ENCODE results near the gene DNER. TPM values are rescaled to one million over a fixed set of nuclear protein-coding genes. Genes with fewer than 3 reads are reported as not detected.

DNER gene
- polyA plus RNA-seq, 1 donor (not counting 4 experiments of a cell fraction or from before 2014, with no cell fraction given): 8.5 TPM

GRCh38 chr2:229419158-229419557 is 295.2 kb downstream of the DNER start:
- Histone ChIP-seq H3K9me3 (ENCODE audit: control insufficient read depth, low read depth, low read length) (no peaks in the 10 kb centered on the region), H4K20me1 (ENCODE audit: control insufficient read depth, extremely low read depth, insufficient read depth, low read length) (no peaks in the 10 kb centered on the region), H3K4me1 (ENCODE audit: control insufficient read depth, extremely low read depth, insufficient read depth, low read length) (no peaks in the 10 kb centered on the region), H3K9ac (ENCODE audit: control insufficient read depth, extremely low read depth, insufficient read depth, low read length) (no peak overlapping the region), H3K27me3 (ENCODE audit: control insufficient read depth, extremely low read depth, insufficient read depth, low read length) (no peaks in the 10 kb centered on the region), H3K79me2 (ENCODE audit: control insufficient read depth, insufficient read depth, low read length) (no peaks in the 10 kb centered on the region), H3K27ac (ENCODE audit: control insufficient read depth, insufficient read depth, low read length) (no peak overlapping the region), H3K4me3 (ENCODE audit: control insufficient read depth in 2 of 3, extremely low read depth in 1 of 3, insufficient read depth in 2 of 3, low read depth in 1 of 3, low read length in 3 of 3) (no peak overlapping the region), H3K4me2 (ENCODE audit: control insufficient read depth, extremely low read depth, insufficient read depth, low read depth, low read length) (no peak overlapping the region), H3K36me3 (ENCODE audit: control insufficient read depth in 2 of 2, extremely low read depth in 1 of 2, insufficient read depth in 2 of 2, low read length in 2 of 2) (peaks cover 0 to 1% of the 10 kb centered on the region in 2 experiments), H2AFZ (ENCODE audit: control insufficient read depth, low read length) (no peak overlapping the region), H3K9me1 (ENCODE audit: control insufficient read depth, extremely low read depth, insufficient read depth, low read length) (no peaks in the 10 kb centered on the region)
- DNase-seq (ENCODE audit: low read depth, low spot score): no peak
- TF ChIP-seq, protein P1, sequence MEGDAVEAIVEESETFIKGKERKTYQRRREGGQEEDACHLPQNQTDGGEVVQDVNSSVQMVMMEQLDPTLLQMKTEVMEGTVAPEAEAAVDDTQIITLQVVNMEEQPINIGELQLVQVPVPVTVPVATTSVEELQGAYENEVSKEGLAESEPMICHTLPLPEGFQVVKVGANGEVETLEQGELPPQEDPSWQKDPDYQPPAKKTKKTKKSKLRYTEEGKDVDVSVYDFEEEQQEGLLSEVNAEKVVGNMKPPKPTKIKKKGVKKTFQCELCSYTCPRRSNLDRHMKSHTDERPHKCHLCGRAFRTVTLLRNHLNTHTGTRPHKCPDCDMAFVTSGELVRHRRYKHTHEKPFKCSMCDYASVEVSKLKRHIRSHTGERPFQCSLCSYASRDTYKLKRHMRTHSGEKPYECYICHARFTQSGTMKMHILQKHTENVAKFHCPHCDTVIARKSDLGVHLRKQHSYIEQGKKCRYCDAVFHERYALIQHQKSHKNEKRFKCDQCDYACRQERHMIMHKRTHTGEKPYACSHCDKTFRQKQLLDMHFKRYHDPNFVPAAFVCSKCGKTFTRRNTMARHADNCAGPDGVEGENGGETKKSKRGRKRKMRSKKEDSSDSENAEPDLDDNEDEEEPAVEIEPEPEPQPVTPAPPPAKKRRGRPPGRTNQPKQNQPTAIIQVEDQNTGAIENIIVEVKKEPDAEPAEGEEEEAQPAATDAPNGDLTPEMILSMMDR (optimal IDR thresholded peaks at IDR 0.05 in 1 of 3, IDR thresholded peaks at IDR 0.05 in 1 of 3, conservative IDR thresholded peaks at IDR 0.05 in 1 of 3; ENCODE audit: extremely low read depth in 1 of 3, insufficient read depth in 2 of 3, low read length in 3 of 3): no peak
- no peak for TF ChIP-seq EZH2 (IDR thresholded peaks at IDR 0.05; ENCODE audit: low read length)
- dilution Hi-C loops (cut with MboI; ENCODE audit: extremely low pct_ligation_motif_present, low sequenced_read_pairs): no loop called here
- FAIRE-seq: no peak

DNA sequence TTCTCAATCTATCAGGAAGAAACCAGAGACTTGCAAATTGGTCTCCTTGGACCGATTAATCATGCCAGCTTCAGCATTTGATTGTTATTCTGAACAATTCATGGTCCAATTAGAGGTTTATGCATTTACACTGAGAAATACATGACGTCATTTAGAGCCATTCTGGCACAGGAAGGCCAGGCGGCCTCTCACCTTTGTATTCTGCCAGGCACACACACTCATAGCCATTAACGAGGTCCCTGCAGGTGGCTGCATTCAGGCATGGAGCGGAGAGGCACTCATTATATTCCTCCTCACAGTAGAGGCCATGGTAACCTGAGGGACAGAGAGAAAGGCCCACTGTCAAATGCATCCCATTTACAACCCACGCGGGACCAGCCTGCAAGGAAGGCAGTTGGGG is 296.4 kb downstream of the DNER start:
- Histone ChIP-seq H3K4me2 (ENCODE audit: control insufficient read depth, extremely low read depth, insufficient read depth, low read depth, low read length) (no peak overlapping the region), H3K9me3 (ENCODE audit: control insufficient read depth, low read depth, low read length) (no peaks in the 10 kb centered on the region), H3K36me3 (ENCODE audit: control insufficient read depth in 2 of 2, extremely low read depth in 1 of 2, insufficient read depth in 2 of 2, low read length in 2 of 2) (peaks cover 0 to 1% of the 10 kb centered on the region in 2 experiments), H3K79me2 (ENCODE audit: control insufficient read depth, insufficient read depth, low read length) (no peaks in the 10 kb centered on the region), H2AFZ (ENCODE audit: control insufficient read depth, low read length) (no peak overlapping the region), H3K4me1 (ENCODE audit: control insufficient read depth, extremely low read depth, insufficient read depth, low read length) (no peaks in the 10 kb centered on the region), H3K9ac (ENCODE audit: control insufficient read depth, extremely low read depth, insufficient read depth, low read length) (no peak overlapping the region), H3K4me3 (ENCODE audit: control insufficient read depth in 2 of 3, extremely low read depth in 1 of 3, insufficient read depth in 2 of 3, low read depth in 1 of 3, low read length in 3 of 3) (no peak overlapping the region), H3K9me1 (ENCODE audit: control insufficient read depth, extremely low read depth, insufficient read depth, low read length) (no peaks in the 10 kb centered on the region), H3K27ac (ENCODE audit: control insufficient read depth, insufficient read depth, low read length) (no peak overlapping the region), H3K27me3 (ENCODE audit: control insufficient read depth, extremely low read depth, insufficient read depth, low read length) (no peaks in the 10 kb centered on the region), H4K20me1 (ENCODE audit: control insufficient read depth, extremely low read depth, insufficient read depth, low read length) (no peaks in the 10 kb centered on the region)
- dilution Hi-C loops (cut with MboI; ENCODE audit: extremely low pct_ligation_motif_present, low sequenced_read_pairs): no loop called here
- DNase-seq (ENCODE audit: low read depth, low spot score): no peak
- no peak for FAIRE-seq
- TF ChIP-seq EZH2 (IDR thresholded peaks at IDR 0.05; ENCODE audit: low read length): no peak
- TF ChIP-seq, protein P1 (optimal IDR thresholded peaks at IDR 0.05 in 1 of 3, IDR thresholded peaks at IDR 0.05 in 1 of 3, conservative IDR thresholded peaks at IDR 0.05 in 1 of 3; ENCODE audit: extremely low read depth in 1 of 3, insufficient read depth in 2 of 3, low read length in 3 of 3): no peak

Data from keratinocyte (primary cell).